Neural cell (in vitro differentiated cells): Measurements from ENCODE around the gene ATP1A1. TPM values are rescaled to one million over a fixed set of nuclear protein-coding genes. Genes with fewer than 3 reads are reported as not detected.

Experiments
- H2AFZ ChIP-seq: fragments of 200-600, 300-800 bp; sonication (generic), shearing (Covaris generic); 2 replicates; pipeline ENCODE4 v1.6.0; 2014; ENCODE audit warnings: low read depth, mild to moderate bottlenecking, antibody characterized with exemption, low read length, moderate library complexity
- H3F3A ChIP-seq: fragments of 200-600 bp; shearing (Covaris generic); 2 replicates; pipeline ENCODE4 v1.6.1; 2016; ENCODE audit warnings: mild to moderate bottlenecking, moderate library complexity, mixed read lengths, antibody characterized with exemption, low read length; ENCODE audit not compliant: insufficient read depth, poor library complexity, severe bottlenecking
- H3K27ac ChIP-seq: fragments of 200-600, 300-800 bp; sonication (generic), shearing (Covaris generic); 2 replicates; pipeline ENCODE4 v1.5.1; 2014; ENCODE audit warnings: mild to moderate bottlenecking, low read length, moderate library complexity
- H3K27me3 ChIP-seq: fragments of 300-800, 200-600 bp; sonication (generic), shearing (Covaris generic); 2 replicates; pipeline ENCODE4 v1.6.0; 2014; ENCODE audit warnings: mild to moderate bottlenecking, low read depth, low read length, moderate library complexity; ENCODE audit not compliant: insufficient read depth
- H3K36me3 ChIP-seq: fragments of 300-800, 200-600 bp; sonication (generic), shearing (Covaris generic); 2 replicates; pipeline ENCODE4 v1.5.1; 2014; ENCODE audit warnings: mild to moderate bottlenecking, antibody characterized with exemption, low read length, moderate library complexity; ENCODE audit not compliant: insufficient read depth
- H3K4me2 ChIP-seq: fragments of 300-800, 200-600 bp; sonication (generic), shearing (Covaris generic); 2 replicates; pipeline ENCODE4 v1.6.0; 2014; ENCODE audit warnings: mild to moderate bottlenecking, low read length
- H3K4me3 ChIP-seq: fragments of 300-800, 200-600 bp; sonication (generic), shearing (Covaris generic); 2 replicates; pipeline ENCODE4 v1.5.1; 2014; ENCODE audit warnings: mild to moderate bottlenecking, low read length, moderate library complexity
- H3K79me2 ChIP-seq: fragments of 200-600 bp; shearing (Covaris generic); replicated peaks from 2 replicates; pipeline ENCODE4 v1.6.0; 2014; ENCODE audit warnings: mild to moderate bottlenecking, low read length, moderate library complexity; ENCODE audit not compliant: insufficient read depth
- H3K9ac ChIP-seq: fragments of 300-800, 200-600 bp; sonication (generic), shearing (Covaris generic); 2 replicates; pipeline ENCODE4 v1.6.1; 2016; ENCODE audit warnings: mild to moderate bottlenecking, low read length, mixed read lengths
- H3K9me2 ChIP-seq: fragments of 200-600 bp; shearing (Covaris generic); 2 replicates; pipeline ENCODE4 v1.6.1; 2016; ENCODE audit warnings: mild to moderate bottlenecking, low read length, mixed read lengths; ENCODE audit not compliant: insufficient read depth
- H3K9me3 ChIP-seq: fragments of 200-600, 300-800 bp; sonication (generic), shearing (Covaris generic); 2 replicates; pipeline ENCODE4 v1.6.1; 2016; ENCODE audit warnings: mild to moderate bottlenecking, mixed run types, low read length, moderate library complexity, mixed read lengths
- H4K20me1 ChIP-seq: fragments of 200-600 bp; shearing (Covaris generic); 2 replicates; pipeline ENCODE4 v1.6.1; 2016; ENCODE audit warnings: mild to moderate bottlenecking, mixed run types; ENCODE audit not compliant: insufficient read depth
- CTCF ChIP-seq: fragments of 450-650 bp; IDR thresholded peaks from 2 replicates; pipeline ENCODE4 v1.5.1; 2014; ENCODE audit warnings: antibody characterized with exemption, mild to moderate bottlenecking, moderate library complexity; ENCODE audit not compliant: poor library complexity, severe bottlenecking
- EP300 ChIP-seq: fragments of 450-650 bp; conservative IDR thresholded peaks from 2 replicates; pipeline ENCODE4 v1.6.1; 2014; ENCODE audit warnings: antibody characterized with exemption, mild to moderate bottlenecking, moderate library complexity; ENCODE audit not compliant: poor library complexity, severe bottlenecking
- EZH2 ChIP-seq: fragments of 200-600, 300-800 bp; shearing (Covaris generic), sonication (generic); IDR thresholded peaks from 2 replicates; pipeline ENCODE4 v1.6.1; 2014; ENCODE audit warnings: antibody characterized with exemption, low read length, borderline replicate concordance, mild to moderate bottlenecking; ENCODE audit not compliant: insufficient read depth, poor library complexity, severe bottlenecking
- MXI1 ChIP-seq: fragments of 450-650 bp; conservative IDR thresholded peaks from 2 replicates; pipeline ENCODE4 v1.6.1; 2014; ENCODE audit warnings: antibody characterized with exemption, mild to moderate bottlenecking; ENCODE audit not compliant: poor library complexity, severe bottlenecking
- POLR2AphosphoS5 ChIP-seq: IDR thresholded peaks from 2 replicates; pipeline ENCODE4 v1.6.1; 2012
- REST ChIP-seq: IDR thresholded peaks from 2 replicates; pipeline ENCODE4 v1.6.1; 2012; ENCODE audit warnings: borderline replicate concordance
- SMC3 ChIP-seq: fragments of 450-650 bp; conservative IDR thresholded peaks from 2 replicates; pipeline ENCODE4 v1.6.1; 2014; ENCODE audit warnings: antibody characterized with exemption, mild to moderate bottlenecking, moderate library complexity; ENCODE audit not compliant: poor library complexity
- TAF1 ChIP-seq: IDR thresholded peaks from 2 replicates; pipeline ENCODE4 v1.6.1; 2012; ENCODE audit warnings: low read depth
- polyA plus RNA-seq: library from polyadenylated mRNA; depleted of rRNA; stranded (reverse); fragments of >200 nt; gene quantifications from 2 replicates; pipeline ENCODE4 v1.2.3, GENCODE V29; 2014

Gene ATP1A1
- polyA plus RNA-seq, 1 donor from 2014 or later, result 44.2 TPM

DNA sequence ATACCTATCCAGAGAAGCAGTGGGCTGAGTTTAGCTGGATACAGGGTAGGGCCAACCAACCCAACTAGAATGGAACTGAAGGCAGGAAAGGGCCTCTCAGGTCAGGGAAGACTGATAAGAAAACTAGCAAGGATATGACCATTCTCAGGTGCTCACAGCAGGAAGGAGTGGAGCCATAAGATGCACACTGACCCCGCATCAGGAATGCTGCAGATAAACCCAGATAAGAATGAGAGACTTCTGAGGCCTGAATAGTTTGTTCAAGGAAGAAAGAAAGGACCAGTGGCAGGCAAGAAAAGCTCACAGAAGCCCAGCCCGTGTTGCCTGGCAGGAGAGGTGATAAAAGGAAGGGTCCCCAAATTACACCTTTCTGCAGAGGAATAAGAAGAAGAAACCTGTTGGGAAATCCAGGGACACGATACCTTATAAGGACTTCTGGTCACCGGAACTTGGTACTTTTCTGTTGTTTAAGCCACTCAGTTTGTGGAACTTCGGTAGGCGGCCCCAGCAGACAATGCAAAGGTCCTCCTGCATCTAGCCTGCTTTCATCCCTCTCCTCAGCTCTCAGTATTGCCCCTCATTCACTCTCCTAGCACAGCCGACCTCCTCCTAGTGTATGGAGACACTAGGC lies 58.9 kb downstream of the ATP1A1 start:
- no peaks in the 10 kb centered on the region for H3F3A ChIP-seq
- H3K36me3 ChIP-seq, result no peaks in the 10 kb centered on the region
- H2AFZ ChIP-seq, result no peak overlapping the region
- H3K9ac ChIP-seq, result no peak overlapping the region
- TF ChIP-seq POLR2AphosphoS5 (no peak), MXI1 (no peak), EP300 (no peak), TAF1 (no peak), EZH2 (no peak), REST (no peak)
- no peaks in the 10 kb centered on the region for H3K27me3 ChIP-seq
- no peaks in the 10 kb centered on the region for H3K9me2 ChIP-seq
- no peak overlapping the region for H3K4me3 ChIP-seq
- H3K9me3 ChIP-seq, result no peaks in the 10 kb centered on the region
- H4K20me1 ChIP-seq, result no peaks in the 10 kb centered on the region
- H3K4me2 ChIP-seq, result no peak overlapping the region
- no peaks in the 10 kb centered on the region for H3K79me2 ChIP-seq
- no peak overlapping the region for H3K27ac ChIP-seq

GRCh38 chr1:116432655-116433265 lies 59.7 kb downstream of the ATP1A1 start:
- Histone ChIP-seq H3K79me2 (no peaks in the 10 kb centered on the region), H4K20me1 (no peaks in the 10 kb centered on the region), H3F3A (no peaks in the 10 kb centered on the region), H3K4me2 (no peak overlapping the region), H3K36me3 (no peaks in the 10 kb centered on the region), H3K27ac (no peak overlapping the region), H2AFZ (no peak overlapping the region), H3K9ac (no peak overlapping the region), H3K27me3 (no peaks in the 10 kb centered on the region), H3K4me3 (no peak overlapping the region), H3K9me2 (no peaks in the 10 kb centered on the region), H3K9me3 (no peaks in the 10 kb centered on the region)
- TF ChIP-seq EZH2 (no peak), EP300 (peak; percentile 71), POLR2AphosphoS5 (peak; percentile 71)

GRCh38 chr1:116433275-116434257 lies 60.5 kb downstream of the ATP1A1 start:
- H3K27ac ChIP-seq, result no peak overlapping the region
- H4K20me1 ChIP-seq, result no peaks in the 10 kb centered on the region
- H3K4me3 ChIP-seq, result no peak overlapping the region
- H3K27me3 ChIP-seq, result no peaks in the 10 kb centered on the region
- H3K4me2 ChIP-seq, result no peak overlapping the region
- no peak overlapping the region for H3K9ac ChIP-seq
- TF ChIP-seq EP300 (no peak), CTCF (no peak), REST (no peak), TAF1 (no peak), SMC3 (no peak)
- no peaks in the 10 kb centered on the region for H3K9me2 ChIP-seq
- H3K36me3 ChIP-seq, result no peaks in the 10 kb centered on the region
- H3K9me3 ChIP-seq, result no peaks in the 10 kb centered on the region
- no peaks in the 10 kb centered on the region for H3K79me2 ChIP-seq
- no peaks in the 10 kb centered on the region for H3F3A ChIP-seq
- no peak overlapping the region for H2AFZ ChIP-seq
